ENCODE data around the gene RBM47.

GRCh38 chr4:40572692-40573310 lies 56.9 kb downstream of the RBM47 start:
- TF ChIP-seq POLR2A (IDR thresholded peaks at IDR 0.05; ENCODE audit: low read depth, low read length): no peak
- no peak for TF ChIP-seq POLR2AphosphoS5 (IDR thresholded peaks at IDR 0.05; ENCODE audit: low read depth, low read length)
- TF ChIP-seq POU2F2 (IDR thresholded peaks at IDR 0.05; ENCODE audit: low read depth, low read length): no peak
